ENCODE data around the gene NEK6.

Gene NEK6

DNA sequence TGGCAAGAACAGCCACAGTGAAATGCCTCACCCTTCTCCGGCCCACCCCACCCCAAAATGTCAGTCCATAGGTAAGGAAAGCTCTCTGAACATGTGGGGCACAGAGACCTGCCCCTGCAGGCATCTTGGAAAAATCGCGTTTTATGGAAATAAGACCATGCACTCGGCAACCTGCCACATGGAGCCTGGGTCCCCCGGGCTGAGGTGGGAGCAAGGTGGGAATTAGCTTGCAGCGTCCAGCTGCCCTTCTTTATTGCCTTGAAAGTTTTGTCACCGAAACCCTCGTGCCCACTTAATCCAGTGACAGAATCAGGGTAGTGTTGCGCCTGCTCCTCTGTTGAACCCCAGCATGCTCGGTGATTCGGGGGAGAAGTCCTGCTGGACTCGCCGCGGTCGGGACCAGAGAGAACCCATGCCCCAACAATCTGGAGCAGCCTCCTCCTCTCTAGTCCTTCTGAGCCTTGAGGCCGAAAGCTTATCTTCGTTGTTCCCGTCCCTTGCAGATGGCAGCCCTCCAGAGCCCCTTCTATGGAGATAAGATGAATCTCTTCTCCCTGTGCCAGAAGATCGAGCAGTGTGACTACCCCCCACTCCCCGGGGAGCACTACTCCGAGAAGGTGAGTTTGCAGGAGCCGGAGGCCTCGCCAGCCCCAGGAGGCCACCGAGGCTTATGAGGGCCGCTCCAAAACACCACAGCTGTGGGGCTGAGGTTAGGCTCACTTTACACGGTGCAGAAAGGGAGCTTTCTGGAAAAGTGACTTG is 89.6 kb downstream of the NEK6 start:
- Histone ChIP-seq H2AFZ (ENCODE audit: insufficient read depth, low read length, poor library complexity) (no peak overlapping the region), H3K9me3 (ENCODE audit: insufficient read depth, low read depth, low read length) (no peaks in the 10 kb centered on the region), H3K27me3 (ENCODE audit: insufficient read depth, low read length) (no peaks in the 10 kb centered on the region), H3K4ac (ENCODE audit: low read depth, low read length) (no peak overlapping the region), H3K23ac (ENCODE audit: low read length) (no peak overlapping the region), H2BK12ac (ENCODE audit: low read length) (no peak overlapping the region), H3K27ac (ENCODE audit: low read depth, low read length) (no peak overlapping the region), H3K79me2 (ENCODE audit: control insufficient read depth, insufficient read depth, low read length, poor library complexity) (no peaks in the 10 kb centered on the region), H3K18ac (ENCODE audit: low read length) (no peak overlapping the region), H2BK120ac (ENCODE audit: insufficient read depth, low read length, poor library complexity) (no peak overlapping the region), H3K9ac (ENCODE audit: low read length) (no peak overlapping the region), H2AK5ac (ENCODE audit: low read length) (no peak overlapping the region), H3K36me3 (ENCODE audit: control insufficient read depth in 1 of 2, insufficient read depth in 2 of 2, low read length in 2 of 2) (peaks cover 78 to 84% of the 10 kb centered on the region in 2 experiments), H3K14ac (ENCODE audit: low read length) (no peak overlapping the region), H4K91ac (ENCODE audit: low read depth, low read length) (no peak overlapping the region), H4K12ac (ENCODE audit: low read depth, low read length) (no peak overlapping the region), H3K4me2 (ENCODE audit: low read length) (no peak overlapping the region), H4K8ac (ENCODE audit: low read depth, low read length) (no peak overlapping the region), H3K4me1 (ENCODE audit: control insufficient read depth in 1 of 2, insufficient read depth in 2 of 2, low read length in 2 of 2) (peaks cover 0 to 4% of the 10 kb centered on the region in 2 experiments), H3K4me3 (ENCODE audit: low read depth, low read length) (no peak overlapping the region), H3K79me1 (ENCODE audit: low read length) (no peaks in the 10 kb centered on the region), H2BK5ac (ENCODE audit: low read depth, low read length, poor library complexity) (no peak overlapping the region)
- WGBS (ENCODE audit: extremely low coverage, insufficient coverage, insufficient read length) = no CpG with 5 or more reads among the region's 26 CpGs
- DNase-seq = no peak

DNA sequence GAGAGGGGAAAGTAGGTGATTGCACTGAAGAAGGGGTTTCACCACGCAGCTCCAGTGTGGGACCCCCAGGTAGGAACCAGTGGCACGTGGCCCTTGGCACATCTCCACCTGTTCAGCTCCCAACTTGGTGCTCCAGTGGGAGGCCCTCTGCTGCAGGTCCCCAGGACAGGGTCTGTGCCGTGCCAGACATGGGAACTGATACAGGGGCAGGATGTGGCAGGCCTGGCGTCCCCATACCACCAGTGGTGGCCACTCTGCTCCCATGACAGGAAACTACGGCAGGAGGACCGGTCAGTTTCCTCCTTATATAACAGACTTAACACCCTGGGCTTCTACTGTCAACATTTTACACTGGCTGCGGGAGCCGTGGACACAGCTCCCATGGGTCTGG is 90.2 kb downstream of the NEK6 start:
- H2BK120ac ChIP-seq (ENCODE audit: insufficient read depth, low read length, poor library complexity) = no peak overlapping the region
- H3K9me3 ChIP-seq (ENCODE audit: insufficient read depth, low read depth, low read length) = no peaks in the 10 kb centered on the region
- no peak overlapping the region for H2AK5ac ChIP-seq (ENCODE audit: low read length)
- no peak overlapping the region for H4K12ac ChIP-seq (ENCODE audit: low read depth, low read length)
- no peak overlapping the region for H3K27ac ChIP-seq (ENCODE audit: low read depth, low read length)
- DNase-seq = no peak
- H2AFZ ChIP-seq (ENCODE audit: insufficient read depth, low read length, poor library complexity) = no peak overlapping the region
- H3K4me3 ChIP-seq (ENCODE audit: low read depth, low read length) = no peak overlapping the region
- H3K9ac ChIP-seq (ENCODE audit: low read length) = no peak overlapping the region
- peaks cover 82 to 89% of the 10 kb centered on the region in 2 experiments for H3K36me3 ChIP-seq (ENCODE audit: control insufficient read depth in 1 of 2, insufficient read depth in 2 of 2, low read length in 2 of 2)
- H3K4ac ChIP-seq (ENCODE audit: low read depth, low read length) = no peak overlapping the region
- no peak overlapping the region for H4K91ac ChIP-seq (ENCODE audit: low read depth, low read length)
- no peaks in the 10 kb centered on the region for H3K79me1 ChIP-seq (ENCODE audit: low read length)
- no peak overlapping the region for H2BK5ac ChIP-seq (ENCODE audit: low read depth, low read length, poor library complexity)
- no peaks in the 10 kb centered on the region for H3K79me2 ChIP-seq (ENCODE audit: control insufficient read depth, insufficient read depth, low read length, poor library complexity)
- no peak overlapping the region for H3K18ac ChIP-seq (ENCODE audit: low read length)
- H3K4me2 ChIP-seq (ENCODE audit: low read length) = no peak overlapping the region
- H3K14ac ChIP-seq (ENCODE audit: low read length) = no peak overlapping the region
- H2BK12ac ChIP-seq (ENCODE audit: low read length) = no peak overlapping the region
- H3K23ac ChIP-seq (ENCODE audit: low read length) = no peak overlapping the region
- H3K4me1 ChIP-seq (ENCODE audit: control insufficient read depth in 1 of 2, insufficient read depth in 2 of 2, low read length in 2 of 2) = peaks cover 0 to under 1% of the 10 kb centered on the region in 2 experiments
- WGBS (ENCODE audit: extremely low coverage, insufficient coverage, insufficient read length) = no CpG with 5 or more reads among the region's 8 CpGs
- no peaks in the 10 kb centered on the region for H3K27me3 ChIP-seq (ENCODE audit: insufficient read depth, low read length)
- no peak overlapping the region for H4K8ac ChIP-seq (ENCODE audit: low read depth, low read length)

DNA sequence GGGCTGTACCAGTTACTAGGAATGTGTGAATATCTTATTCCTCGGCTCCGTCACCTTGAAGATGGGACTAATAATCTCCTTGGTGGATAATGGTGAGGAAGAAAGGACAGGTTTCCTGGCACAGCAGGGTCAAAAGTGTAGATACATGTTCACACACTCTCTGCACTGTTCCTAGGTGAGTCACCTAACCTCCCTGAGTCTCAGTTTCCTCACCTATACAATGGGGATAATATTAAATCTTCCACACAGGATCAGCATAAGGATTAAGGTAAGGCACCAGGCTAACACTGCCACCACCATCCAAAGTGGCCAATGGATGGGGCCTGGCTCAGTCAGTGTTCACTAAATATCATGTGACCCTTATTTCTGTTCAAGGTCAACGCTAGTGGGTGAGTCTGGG is 90.6 kb downstream of the NEK6 start:
- Histone ChIP-seq H3K18ac (ENCODE audit: low read length) (no peak overlapping the region), H3K27me3 (ENCODE audit: insufficient read depth, low read length) (no peaks in the 10 kb centered on the region), H2AFZ (ENCODE audit: insufficient read depth, low read length, poor library complexity) (no peak overlapping the region), H3K9ac (ENCODE audit: low read length) (no peak overlapping the region), H3K23ac (ENCODE audit: low read length) (no peak overlapping the region), H3K79me1 (ENCODE audit: low read length) (no peaks in the 10 kb centered on the region), H3K27ac (ENCODE audit: low read depth, low read length) (no peak overlapping the region), H3K79me2 (ENCODE audit: control insufficient read depth, insufficient read depth, low read length, poor library complexity) (no peaks in the 10 kb centered on the region), H2BK12ac (ENCODE audit: low read length) (no peak overlapping the region), H3K36me3 (ENCODE audit: control insufficient read depth in 1 of 2, insufficient read depth in 2 of 2, low read length in 2 of 2) (peaks cover 86 to 92% of the 10 kb centered on the region in 2 experiments), H3K4ac (ENCODE audit: low read depth, low read length) (no peak overlapping the region), H4K8ac (ENCODE audit: low read depth, low read length) (no peak overlapping the region), H3K9me3 (ENCODE audit: insufficient read depth, low read depth, low read length) (no peaks in the 10 kb centered on the region), H3K4me2 (ENCODE audit: low read length) (no peak overlapping the region), H3K4me3 (ENCODE audit: low read depth, low read length) (no peak overlapping the region), H2AK5ac (ENCODE audit: low read length) (no peak overlapping the region), H4K91ac (ENCODE audit: low read depth, low read length) (no peak overlapping the region), H2BK5ac (ENCODE audit: low read depth, low read length, poor library complexity) (no peak overlapping the region), H2BK120ac (ENCODE audit: insufficient read depth, low read length, poor library complexity) (no peak overlapping the region), H3K14ac (ENCODE audit: low read length) (no peak overlapping the region), H3K4me1 (ENCODE audit: control insufficient read depth in 1 of 2, insufficient read depth in 2 of 2, low read length in 2 of 2) (no peaks in the 10 kb centered on the region), H4K12ac (ENCODE audit: low read depth, low read length) (no peak overlapping the region)
- no CpG with 5 or more reads among the region's 3 CpGs for WGBS (ENCODE audit: extremely low coverage, insufficient coverage, insufficient read length)
- no peak for DNase-seq

DNA sequence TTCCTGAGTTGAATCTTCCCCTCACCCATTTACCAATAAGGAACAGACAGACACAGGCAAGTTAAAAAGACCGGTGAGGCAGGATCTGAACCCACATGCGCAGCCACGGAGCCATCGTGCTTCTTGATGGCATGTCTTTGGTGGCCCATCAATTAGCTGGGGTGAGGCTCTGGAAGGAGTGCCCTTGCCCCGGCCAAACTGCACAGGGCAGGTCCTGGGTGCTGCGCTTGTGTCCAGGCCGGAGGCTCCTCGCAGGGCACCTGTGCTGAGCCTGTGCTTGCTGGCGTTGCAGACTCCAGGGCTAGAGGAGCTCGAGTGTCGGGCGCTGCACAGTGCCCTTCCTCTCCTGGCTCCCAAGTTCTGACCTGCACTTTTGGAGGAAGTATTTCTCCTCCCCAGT is 91.1 kb downstream of the NEK6 start:
- Histone ChIP-seq H3K79me1 (ENCODE audit: low read length) (no peaks in the 10 kb centered on the region), H3K27me3 (ENCODE audit: insufficient read depth, low read length) (no peaks in the 10 kb centered on the region), H3K4me3 (ENCODE audit: low read depth, low read length) (no peak overlapping the region), H3K14ac (ENCODE audit: low read length) (no peak overlapping the region), H3K4me1 (ENCODE audit: control insufficient read depth in 1 of 2, insufficient read depth in 2 of 2, low read length in 2 of 2) (no peaks in the 10 kb centered on the region), H2BK12ac (ENCODE audit: low read length) (no peak overlapping the region), H4K91ac (ENCODE audit: low read depth, low read length) (no peak overlapping the region), H4K12ac (ENCODE audit: low read depth, low read length) (no peak overlapping the region), H3K79me2 (ENCODE audit: control insufficient read depth, insufficient read depth, low read length, poor library complexity) (no peaks in the 10 kb centered on the region), H2BK5ac (ENCODE audit: low read depth, low read length, poor library complexity) (no peak overlapping the region), H2BK120ac (ENCODE audit: insufficient read depth, low read length, poor library complexity) (no peak overlapping the region), H3K4ac (ENCODE audit: low read depth, low read length) (no peak overlapping the region), H3K9ac (ENCODE audit: low read length) (no peak overlapping the region), H3K36me3 (ENCODE audit: control insufficient read depth in 1 of 2, insufficient read depth in 2 of 2, low read length in 2 of 2) (peaks cover 86 to 92% of the 10 kb centered on the region in 2 experiments), H4K8ac (ENCODE audit: low read depth, low read length) (no peak overlapping the region), H3K27ac (ENCODE audit: low read depth, low read length) (no peak overlapping the region), H3K18ac (ENCODE audit: low read length) (no peak overlapping the region), H2AK5ac (ENCODE audit: low read length) (no peak overlapping the region), H3K9me3 (ENCODE audit: insufficient read depth, low read depth, low read length) (no peaks in the 10 kb centered on the region), H3K4me2 (ENCODE audit: low read length) (no peak overlapping the region), H2AFZ (ENCODE audit: insufficient read depth, low read length, poor library complexity) (no peak overlapping the region), H3K23ac (ENCODE audit: low read length) (no peak overlapping the region)
- DNase-seq = no peak
- no CpG with 5 or more reads among the region's 12 CpGs for WGBS (ENCODE audit: extremely low coverage, insufficient coverage, insufficient read length)

All from trophoblast cell (in vitro differentiated cells and primary cell).